ENCODE data around the gene UBE2B. TPM values are rescaled to one million over a fixed set of nuclear protein-coding genes. Genes with fewer than 3 reads are reported as not detected.

The UBE2B gene
- total RNA-seq, 4 donors from 2014 or later = 22.2 to 124 (median 70.3) TPM

GRCh38 chr5:134345996-134346395 lies 25.4 kb upstream of the UBE2B start:
- no peak for DNase-seq
- Histone ChIP-seq H3K9me3 (no peaks in the 10 kb centered on the region), H3K4me1 (no peaks in the 10 kb centered on the region), H3K36me3 (peaks cover 0 to 10% of the 10 kb centered on the region in 2 donors), H3K27ac (no peak overlapping the region), H3K4me3 (no peak overlapping the region), H3K27me3 (no peaks in the 10 kb centered on the region)
- no peak for TF ChIP-seq POLR2A (IDR thresholded peaks at IDR 0.05)
- TF ChIP-seq CTCF (IDR thresholded peaks at IDR 0.05 in 4 of 5, conservative IDR thresholded peaks at IDR 0.05 in 1 of 5) = no peak
- ATAC-seq = no peak
- in situ Hi-C loops (cut with MboI; ENCODE audit: low sequenced_read_pairs in 4 of 4) (no loop called here), intact Hi-C loops (cut with DNase I; ENCODE audit: low total_unique reads) (no loop called here)

- no peak overlapping the region for H3K4me3 ChIP-seq
- no peak for DNase-seq
- H3K27ac ChIP-seq = no peak overlapping the region
- in situ Hi-C loops (cut with MboI; ENCODE audit: low sequenced_read_pairs in 4 of 4) (no loop called here), intact Hi-C loops (cut with DNase I; ENCODE audit: low total_unique reads) (no loop called here)
- peaks cover 0 to 10% of the 10 kb centered on the region in 2 donors for H3K36me3 ChIP-seq
- no peak for ATAC-seq
- H3K9me3 ChIP-seq = no peaks in the 10 kb centered on the region
- H3K27me3 ChIP-seq = no peaks in the 10 kb centered on the region
- TF ChIP-seq POLR2A (IDR thresholded peaks at IDR 0.05) = no peak
- TF ChIP-seq CTCF (IDR thresholded peaks at IDR 0.05 in 4 of 5, conservative IDR thresholded peaks at IDR 0.05 in 1 of 5) = no peak
- peaks cover 0 to 6% of the 10 kb centered on the region in 2 donors for H3K4me1 ChIP-seq
Measured at GRCh38 chr5:134349463-134349862, 21.9 kb upstream of the UBE2B start.

- TF ChIP-seq CTCF (IDR thresholded peaks at IDR 0.05 in 4 of 5, conservative IDR thresholded peaks at IDR 0.05 in 1 of 5) = no peak
- no peak for TF ChIP-seq POLR2A (IDR thresholded peaks at IDR 0.05)
- intact Hi-C loops (cut with DNase I; ENCODE audit: low total_unique reads) = no loop called here
- H3K4me1 ChIP-seq = peaks cover 0 to 6% of the 10 kb centered on the region in 2 donors
- DNase-seq (no peak), ATAC-seq (no peak)
- in situ Hi-C loops (cut with MboI; ENCODE audit: low sequenced_read_pairs in 4 of 4) = no loop called here
- no peaks in the 10 kb centered on the region for H3K9me3 ChIP-seq
- H3K27ac ChIP-seq = no peak overlapping the region
- no peak overlapping the region for H3K4me3 ChIP-seq
- no peaks in the 10 kb centered on the region for H3K36me3 ChIP-seq
- no peaks in the 10 kb centered on the region for H3K27me3 ChIP-seq
Measured at GRCh38 chr5:134355681-134356080, 15.7 kb upstream of the UBE2B start.

GRCh38 chr5:134365604-134366003 lies 5.8 kb upstream of the UBE2B start:
- ATAC-seq (no peak), DNase-seq (no peak)
- in situ Hi-C loops (cut with MboI; ENCODE audit: low sequenced_read_pairs in 4 of 4) = no loop called here
- Histone ChIP-seq H3K36me3 (no peaks in the 10 kb centered on the region), H3K27me3 (no peaks in the 10 kb centered on the region), H3K4me1 (peaks cover 32 to 33% of the 10 kb centered on the region in 2 donors), H3K9me3 (no peaks in the 10 kb centered on the region), H3K4me3 (no peak overlapping the region), H3K27ac (no peak overlapping the region)
- TF ChIP-seq POLR2A (IDR thresholded peaks at IDR 0.05) (no peak), CTCF (IDR thresholded peaks at IDR 0.05 in 4 of 5, conservative IDR thresholded peaks at IDR 0.05 in 1 of 5) (no peak)
- intact Hi-C loops (cut with DNase I; ENCODE audit: low total_unique reads) = loop anchor here (1.0 kb wide), 1 partner anchor 142 kb away; no protein-coding TSS in a partner anchor

Data from gastrocnemius medialis (tissue), 4 donors.